Measurements from ENCODE around the gene HAGHL.
A peak's percentile ranks its signal among the peaks of the same experiment; 100 is the strongest.

The HAGHL gene

GRCh38 chr16:726438-727290, at the start of gene HAGHL, which contains the start of gene CCDC78:
HAGHL (plus strand) TSS chr16:727106; CDS start chr16:727510, 404 bp downstream.
CCDC78 (minus strand) TSS chr16:726443; CDS start chr16:726367, 76 bp downstream.
- DNase-seq (ENCODE audit: low spot score): no peak

GRCh38 chr16:677316-678190, 49.4 kb upstream of the HAGHL start:
- DNase-seq (ENCODE audit: low spot score): no peak

GRCh38 chr16:678209-678857, 48.6 kb upstream of the HAGHL start:
- DNase-seq (ENCODE audit: low spot score): no peak

- DNase-seq (ENCODE audit: low spot score): no peak
Observed at GRCh38 chr16:678858-679813, 47.8 kb upstream of the HAGHL start.

GRCh38 chr16:679814-680624, 46.9 kb upstream of the HAGHL start, which contains the start of gene STUB1:
STUB1 (plus strand) TSS chr16:680410; CDS start chr16:680526, 116 bp downstream.
- DNase-seq (ENCODE audit: low spot score): peak; percentile 91

GRCh38 chr16:680625-680945, 46.3 kb upstream of the HAGHL start:
- DNase-seq (ENCODE audit: low spot score): no peak

GRCh38 chr16:680967-681745, 45.8 kb upstream of the HAGHL start:
- DNase-seq (ENCODE audit: low spot score): peak; percentile 40

- no peak for DNase-seq (ENCODE audit: low spot score)
Observed at GRCh38 chr16:681746-682427, 45.0 kb upstream of the HAGHL start.

- no peak for DNase-seq (ENCODE audit: low spot score)
Observed at GRCh38 chr16:682493-683395, 44.2 kb upstream of the HAGHL start.

GRCh38 chr16:683396-684070, 43.4 kb upstream of the HAGHL start:
- DNase-seq (ENCODE audit: low spot score): no peak

- peak; percentile 97 for DNase-seq (ENCODE audit: low spot score)
Observed at GRCh38 chr16:684071-684794, 42.7 kb upstream of the HAGHL start, which contains the start of gene JMJD8. JMJD8 (minus strand) TSS chr16:684334; CDS start chr16:684319, 15 bp downstream.

GRCh38 chr16:684961-685696, 41.8 kb upstream of the HAGHL start:
- DNase-seq (ENCODE audit: low spot score): no peak

GRCh38 chr16:685967-686366, 40.9 kb upstream of the HAGHL start:
- DNase-seq (ENCODE audit: low spot score): no peak

- DNase-seq (ENCODE audit: low spot score): no peak
Observed at GRCh38 chr16:686459-687260, 40.2 kb upstream of the HAGHL start.

GRCh38 chr16:687499-687898, 39.4 kb upstream of the HAGHL start:
- no peak for DNase-seq (ENCODE audit: low spot score)
